Measurements from ENCODE around the gene NDUFV3.
A peak's percentile ranks its signal among the peaks of the same experiment; 100 is the strongest.
"Not testable (repeated sequence)": the region's sequence is repeated elsewhere in the genome, so short reads cannot be mapped to it uniquely, and the experiment has no call there.

The NDUFV3 gene

GRCh38 chr21:42937034-42937940, 44.2 kb downstream of the NDUFV3 start:
- not testable (repeated sequence) for DNase-seq (ENCODE audit: low read depth)

- DNase-seq (ENCODE audit: low read depth): no peak
Measured at GRCh38 chr21:42937960-42938605, 45.0 kb downstream of the NDUFV3 start.

DNA sequence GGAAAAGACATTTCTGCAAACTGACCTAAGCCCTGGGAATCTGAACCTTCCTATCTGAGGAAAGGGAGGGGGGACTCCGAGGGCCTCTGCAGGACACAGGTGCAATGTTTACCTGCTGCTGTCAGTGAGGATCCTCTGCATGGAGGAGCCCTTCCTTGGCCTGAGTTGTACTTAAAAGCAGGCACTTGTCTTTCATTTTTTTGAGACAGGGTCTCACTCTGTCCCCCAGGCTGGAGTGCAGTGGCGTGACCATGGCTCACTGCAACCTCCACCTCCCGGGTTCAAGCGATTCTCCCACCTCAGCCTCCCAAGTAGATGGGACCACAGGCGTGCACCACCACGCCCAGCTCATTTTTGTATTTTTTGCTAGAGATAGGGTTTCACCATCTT, 45.5 kb downstream of the NDUFV3 start:
- not testable (repeated sequence) for DNase-seq (ENCODE audit: low read depth)

DNA sequence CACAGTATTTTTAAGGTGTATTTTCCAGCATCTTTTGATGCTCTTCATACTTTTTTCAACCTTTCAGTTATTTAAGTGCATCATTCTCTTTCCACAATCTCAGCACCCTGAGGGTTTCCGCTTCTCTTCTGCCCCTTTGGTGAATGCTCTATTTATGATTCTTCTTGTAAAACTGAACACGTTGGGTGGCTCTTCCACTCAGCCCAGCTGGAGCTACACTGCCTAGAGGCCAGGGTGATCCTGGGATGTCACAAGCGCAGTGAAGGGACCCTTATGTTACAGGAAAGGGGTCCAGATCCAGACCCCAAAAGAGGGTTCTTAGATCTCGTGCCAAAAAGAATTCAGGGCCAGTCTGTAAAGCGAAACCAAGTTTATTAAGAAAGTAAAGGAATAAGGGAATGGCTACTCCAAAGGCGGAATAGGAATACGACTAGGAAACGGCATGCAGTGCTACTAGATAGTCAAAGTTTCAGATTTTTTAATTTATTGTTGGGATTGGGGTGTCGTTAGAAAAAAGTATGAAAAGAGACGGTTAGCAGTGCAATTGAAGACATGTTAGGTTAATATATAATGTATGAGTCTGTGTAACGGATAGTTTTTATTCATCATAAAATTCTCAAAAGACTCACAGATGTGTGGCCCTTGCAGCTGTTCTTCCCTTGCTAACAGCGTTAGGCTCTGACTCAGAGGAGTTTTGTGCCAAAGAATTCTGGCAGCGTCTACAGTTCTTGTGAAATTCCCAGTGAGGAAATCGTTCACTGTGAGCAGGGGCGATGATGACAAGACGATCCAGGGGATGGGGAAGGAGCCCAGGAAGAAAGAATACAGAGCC, 46.7 kb downstream of the NDUFV3 start:
- peak; percentile 50 for DNase-seq (ENCODE audit: low read depth)

DNA sequence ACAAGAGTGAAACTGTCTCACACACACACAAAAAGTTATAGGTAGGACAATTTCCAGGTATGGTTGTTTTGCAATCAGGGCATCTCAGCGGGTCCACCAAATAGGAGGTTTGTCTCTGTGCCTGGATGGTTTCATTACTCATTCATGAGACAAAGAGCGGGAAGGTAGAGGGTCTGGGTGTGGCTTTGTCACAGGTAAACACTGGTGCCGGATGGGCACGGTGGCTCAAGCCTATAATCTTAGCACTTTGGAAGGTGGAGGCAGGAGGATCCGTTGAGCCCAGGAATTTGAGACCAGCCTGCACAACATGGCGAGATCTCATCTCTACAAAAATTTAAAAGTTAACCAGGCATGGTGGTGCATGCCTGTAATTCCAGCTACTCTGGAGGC, 48.6 kb downstream of the NDUFV3 start:
- DNase-seq (ENCODE audit: low read depth): no peak

DNA sequence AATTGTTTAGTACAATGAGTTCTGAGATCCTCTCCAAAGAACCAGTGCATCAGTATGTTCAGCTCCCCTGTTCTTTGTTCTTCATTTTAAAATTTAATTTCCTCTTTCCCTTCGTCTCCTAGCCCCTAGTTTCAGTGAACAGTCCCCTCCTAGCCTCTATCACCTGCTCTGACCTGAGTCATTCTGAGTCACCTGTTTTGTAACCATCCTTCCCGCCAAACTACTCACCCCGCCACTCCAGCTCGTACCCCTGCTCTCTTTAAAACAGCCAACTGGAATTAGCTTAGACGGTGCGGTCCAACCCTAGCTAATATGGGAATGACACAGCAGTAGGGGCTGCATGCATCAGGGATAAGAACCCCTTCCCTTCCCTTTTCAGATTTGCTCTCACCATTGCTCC, 49.1 kb downstream of the NDUFV3 start:
- DNase-seq (ENCODE audit: low read depth): no peak

DNA sequence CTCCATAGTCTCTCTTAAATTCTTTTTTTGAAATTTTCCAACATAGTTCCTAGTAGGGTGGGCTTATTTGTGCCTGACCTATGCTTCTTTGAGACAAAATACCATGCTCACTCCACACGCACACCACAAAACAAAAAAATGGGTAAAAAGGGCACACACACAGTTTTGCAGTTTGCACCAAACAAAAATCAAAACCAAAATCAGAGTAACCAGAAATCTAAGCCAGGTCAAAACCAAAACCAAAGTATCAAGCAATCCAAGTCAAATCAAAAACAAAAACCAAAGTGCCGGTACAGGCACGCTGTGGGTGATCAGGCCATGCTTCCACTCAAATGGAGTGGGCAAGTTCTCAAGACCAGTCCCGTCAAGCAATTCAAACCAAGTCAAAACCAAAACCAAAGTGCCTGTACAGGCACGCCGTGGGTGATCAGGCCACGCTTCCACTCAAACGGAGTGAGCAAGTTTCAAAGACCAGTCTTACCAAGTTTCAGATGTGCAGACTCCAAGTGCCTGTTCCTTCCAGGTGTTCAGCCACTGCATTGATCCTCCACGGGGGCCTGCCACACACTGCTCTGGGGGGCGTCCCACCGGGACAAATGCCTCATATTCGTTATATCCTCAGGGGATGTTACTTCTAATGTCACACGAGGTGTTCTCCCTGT, 56.1 kb downstream of the NDUFV3 start:
- DNase-seq (ENCODE audit: low read depth): not testable (repeated sequence)

- DNase-seq (ENCODE audit: low read depth): not testable (repeated sequence)
Measured at GRCh38 chr21:42951193-42951592, 58.1 kb downstream of the NDUFV3 start.

GRCh38 chr21:42956824-42957630, 63.9 kb downstream of the NDUFV3 start:
- no peak for DNase-seq (ENCODE audit: low read depth)

DNA sequence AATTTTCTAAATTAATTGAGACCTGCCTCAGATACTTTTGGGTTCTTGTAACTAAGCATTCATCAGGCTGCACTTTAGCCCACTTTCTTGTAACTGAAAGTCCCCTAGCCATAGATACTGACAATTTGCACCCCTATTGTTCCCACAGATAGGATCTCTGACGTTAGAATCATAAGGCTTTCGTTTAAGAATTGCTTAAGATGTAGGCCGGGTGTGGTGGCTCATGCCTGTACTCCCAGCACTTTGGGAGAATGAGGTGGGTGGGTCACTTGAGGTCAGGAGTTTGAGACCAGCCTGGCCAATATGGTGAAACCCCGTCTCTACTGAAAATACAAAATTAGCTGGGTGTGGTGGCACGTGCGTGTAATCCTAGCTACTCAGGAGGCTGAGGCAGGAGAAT, 65.0 kb downstream of the NDUFV3 start:
- DNase-seq (ENCODE audit: low read depth): not testable (repeated sequence)

- DNase-seq (ENCODE audit: low read depth): no peak
Measured at GRCh38 chr21:42959728-42960127, 66.6 kb downstream of the NDUFV3 start.

DNA sequence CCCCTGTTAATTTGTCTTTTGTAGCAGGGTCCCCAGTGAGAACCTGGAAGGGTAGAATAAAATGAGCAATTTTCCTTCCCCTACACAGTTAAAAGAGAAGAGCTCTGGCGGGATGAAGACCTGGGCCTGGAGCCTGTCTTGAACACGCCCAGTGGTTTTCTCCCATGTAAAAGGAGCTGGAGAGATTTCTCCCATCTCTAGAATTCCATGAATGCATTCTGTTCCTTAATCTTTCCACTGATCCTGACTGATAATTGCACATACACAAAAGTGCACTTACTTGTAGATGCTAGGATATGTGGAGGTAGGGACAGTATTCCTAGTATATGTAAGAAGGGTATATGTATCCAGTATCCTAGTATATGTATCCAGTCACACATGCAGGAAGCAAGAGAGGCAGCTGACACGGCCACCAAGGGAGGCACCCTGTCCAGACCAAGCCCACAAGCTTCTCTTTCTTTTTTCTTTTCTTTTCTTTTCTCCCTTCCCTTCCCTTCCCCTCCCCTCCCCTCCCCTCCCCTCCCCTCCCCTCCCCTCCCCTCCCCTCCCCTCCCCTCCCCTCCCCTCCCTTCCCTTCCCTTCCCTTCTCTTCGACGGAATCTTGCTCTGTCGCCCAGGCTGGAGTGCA, 69.4 kb downstream of the NDUFV3 start:
- DNase-seq (ENCODE audit: low read depth): no peak

Data from HS-27A (cell line).